ENCODE results near the gene NUDT4.

DNA sequence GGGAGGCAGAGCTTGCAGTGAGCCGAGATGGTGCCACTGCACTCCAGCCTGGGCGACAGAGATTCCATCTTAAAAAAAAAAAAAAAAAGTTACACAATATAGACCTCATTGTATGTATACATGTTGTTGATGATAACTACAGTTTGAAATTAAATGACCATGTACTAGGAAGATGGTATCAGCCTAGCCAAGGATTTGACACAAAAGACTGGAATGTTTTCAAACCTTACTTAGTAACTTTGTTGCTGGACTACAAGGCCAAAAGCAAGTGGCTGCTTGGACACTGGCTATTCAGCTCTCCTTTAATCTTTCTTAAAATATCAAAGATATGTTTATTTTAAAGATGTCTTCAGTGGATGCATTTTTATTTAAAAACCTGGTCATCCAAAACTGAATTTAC, 18.9 kb upstream of the NUDT4 start:
- TF ChIP-seq POLR2AphosphoS5 (IDR thresholded peaks at IDR 0.05; ENCODE audit: borderline replicate concordance, low read depth, low read length) (no peak), EZH2 (IDR thresholded peaks at IDR 0.05) (no peak), FOXP2 (optimal IDR thresholded peaks at IDR 0.05; ENCODE audit: control extremely low read depth, extremely low read length, insufficient read depth) (no peak)
